ENCODE measurements around the gene BBS7.

- TF ChIP-seq, protein P1, sequence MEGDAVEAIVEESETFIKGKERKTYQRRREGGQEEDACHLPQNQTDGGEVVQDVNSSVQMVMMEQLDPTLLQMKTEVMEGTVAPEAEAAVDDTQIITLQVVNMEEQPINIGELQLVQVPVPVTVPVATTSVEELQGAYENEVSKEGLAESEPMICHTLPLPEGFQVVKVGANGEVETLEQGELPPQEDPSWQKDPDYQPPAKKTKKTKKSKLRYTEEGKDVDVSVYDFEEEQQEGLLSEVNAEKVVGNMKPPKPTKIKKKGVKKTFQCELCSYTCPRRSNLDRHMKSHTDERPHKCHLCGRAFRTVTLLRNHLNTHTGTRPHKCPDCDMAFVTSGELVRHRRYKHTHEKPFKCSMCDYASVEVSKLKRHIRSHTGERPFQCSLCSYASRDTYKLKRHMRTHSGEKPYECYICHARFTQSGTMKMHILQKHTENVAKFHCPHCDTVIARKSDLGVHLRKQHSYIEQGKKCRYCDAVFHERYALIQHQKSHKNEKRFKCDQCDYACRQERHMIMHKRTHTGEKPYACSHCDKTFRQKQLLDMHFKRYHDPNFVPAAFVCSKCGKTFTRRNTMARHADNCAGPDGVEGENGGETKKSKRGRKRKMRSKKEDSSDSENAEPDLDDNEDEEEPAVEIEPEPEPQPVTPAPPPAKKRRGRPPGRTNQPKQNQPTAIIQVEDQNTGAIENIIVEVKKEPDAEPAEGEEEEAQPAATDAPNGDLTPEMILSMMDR (IDR thresholded peaks at IDR 0.05): no peak
- TF ChIP-seq ETV6 (CRISPR knock-in tag; IDR thresholded peaks at IDR 0.05): peak; percentile 81; the same call in 1 of the 2 replicates
- TF ChIP-seq ZSCAN18 (CRISPR knock-in tag; IDR thresholded peaks at IDR 0.05): no peak
- TF ChIP-seq NR2C2 (CRISPR knock-in tag; IDR thresholded peaks at IDR 0.05): no peak
- no peak for TF ChIP-seq ZNF219 (CRISPR knock-in tag; IDR thresholded peaks at IDR 0.05; ENCODE audit: borderline replicate concordance)
- no peak for TF ChIP-seq NR1H2 (CRISPR knock-in tag; IDR thresholded peaks at IDR 0.05)
- peak; percentile 97 for TF ChIP-seq CREM (CRISPR knock-in tag; IDR thresholded peaks at IDR 0.05)
- peak; percentile 74; the same call in 1 of the 2 replicates for TF ChIP-seq ZNF232 (CRISPR knock-in tag; IDR thresholded peaks at IDR 0.05)
- TF ChIP-seq FOXJ3 (CRISPR knock-in tag; IDR thresholded peaks at IDR 0.05; ENCODE audit: borderline replicate concordance): no peak
- TF ChIP-seq, protein P2, sequence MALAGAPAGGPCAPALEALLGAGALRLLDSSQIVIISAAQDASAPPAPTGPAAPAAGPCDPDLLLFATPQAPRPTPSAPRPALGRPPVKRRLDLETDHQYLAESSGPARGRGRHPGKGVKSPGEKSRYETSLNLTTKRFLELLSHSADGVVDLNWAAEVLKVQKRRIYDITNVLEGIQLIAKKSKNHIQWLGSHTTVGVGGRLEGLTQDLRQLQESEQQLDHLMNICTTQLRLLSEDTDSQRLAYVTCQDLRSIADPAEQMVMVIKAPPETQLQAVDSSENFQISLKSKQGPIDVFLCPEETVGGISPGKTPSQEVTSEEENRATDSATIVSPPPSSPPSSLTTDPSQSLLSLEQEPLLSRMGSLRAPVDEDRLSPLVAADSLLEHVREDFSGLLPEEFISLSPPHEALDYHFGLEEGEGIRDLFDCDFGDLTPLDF (CRISPR knock-in tag; IDR thresholded peaks at IDR 0.05): no peak
- TF ChIP-seq GABPB1 (CRISPR knock-in tag; IDR thresholded peaks at IDR 0.05): peak; percentile 75; the same call in 1 of the 2 replicates
Observed at GRCh38 chr4:121823505-121824170, 46.6 kb downstream of the BBS7 start, which contains the start of gene CCNA2.

All from WTC11 (cell line).